ENCODE data around the gene TCOF1. TPM values are rescaled to one million over a fixed set of nuclear protein-coding genes. Genes with fewer than 3 reads are reported as not detected.

The TCOF1 gene
- total and polyA plus RNA-seq, 3 donors from 2014 or later, result 22.9 to 52.8 (median 46.6) TPM

DNA sequence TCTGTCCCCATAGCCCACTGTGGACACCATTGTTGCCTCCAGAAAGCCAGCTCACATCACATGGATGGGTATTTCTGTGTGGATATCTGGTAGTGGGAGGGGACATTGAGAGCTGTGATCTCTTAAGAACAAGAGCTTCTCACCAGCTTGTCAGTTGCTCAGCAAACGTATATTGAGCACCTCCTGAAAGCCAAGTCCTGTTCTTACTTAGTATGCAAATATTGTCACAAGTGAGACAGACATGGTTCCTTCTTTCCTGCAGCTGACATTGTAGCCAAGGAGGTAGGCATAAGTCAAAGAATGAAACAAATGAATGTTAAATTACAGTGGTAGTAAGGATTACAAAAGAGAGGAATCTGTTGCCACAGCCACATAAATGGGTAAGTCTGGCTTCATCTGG lies 3.8 kb downstream of the TCOF1 start:
- Histone ChIP-seq H3K27ac (no peak overlapping the region), H3K4me3 (no peak overlapping the region), H3K9me3 (no peaks in the 10 kb centered on the region), H3K36me3 (ENCODE audit: low read depth, missing control alignments) (no peaks in the 10 kb centered on the region), H3K4me1 (peaks cover 3% of the 10 kb centered on the region), H3K27me3 (no peaks in the 10 kb centered on the region)
- no peak for DNase-seq
- no peak for TF ChIP-seq POLR2A (IDR thresholded peaks at IDR 0.05)
- WGBS, 2 donors, result 86 to 100% methylated on average over 1 of the region's 1 CpG
- intact Hi-C loops (cut with DNase I; ENCODE audit: low total_unique reads), result no loop called here

DNA sequence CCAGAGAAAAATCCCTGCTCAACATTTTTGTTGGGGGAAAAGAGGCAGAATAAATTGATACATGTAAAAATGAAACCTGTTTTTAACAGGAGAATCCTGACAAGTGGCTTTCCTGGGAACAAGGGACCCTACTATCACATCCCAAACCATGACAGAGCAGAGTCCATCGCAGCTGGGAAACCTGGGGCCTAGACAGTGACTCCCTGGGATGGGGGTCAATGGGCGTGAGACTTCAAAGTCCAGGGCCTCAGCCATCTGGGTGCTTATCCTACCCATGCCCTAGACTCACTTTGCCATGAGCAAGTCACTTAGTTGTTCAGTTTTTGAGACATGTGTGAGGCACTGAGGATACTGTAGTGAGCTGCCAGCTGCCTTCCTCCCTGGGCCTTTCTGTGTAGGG lies 5.7 kb downstream of the TCOF1 start:
- no peaks in the 10 kb centered on the region for H3K36me3 ChIP-seq (ENCODE audit: low read depth, missing control alignments)
- intact Hi-C loops (cut with DNase I; ENCODE audit: low total_unique reads), result no loop called here
- TF ChIP-seq POLR2A (IDR thresholded peaks at IDR 0.05), result no peak
- TF ChIP-seq, protein P1, sequence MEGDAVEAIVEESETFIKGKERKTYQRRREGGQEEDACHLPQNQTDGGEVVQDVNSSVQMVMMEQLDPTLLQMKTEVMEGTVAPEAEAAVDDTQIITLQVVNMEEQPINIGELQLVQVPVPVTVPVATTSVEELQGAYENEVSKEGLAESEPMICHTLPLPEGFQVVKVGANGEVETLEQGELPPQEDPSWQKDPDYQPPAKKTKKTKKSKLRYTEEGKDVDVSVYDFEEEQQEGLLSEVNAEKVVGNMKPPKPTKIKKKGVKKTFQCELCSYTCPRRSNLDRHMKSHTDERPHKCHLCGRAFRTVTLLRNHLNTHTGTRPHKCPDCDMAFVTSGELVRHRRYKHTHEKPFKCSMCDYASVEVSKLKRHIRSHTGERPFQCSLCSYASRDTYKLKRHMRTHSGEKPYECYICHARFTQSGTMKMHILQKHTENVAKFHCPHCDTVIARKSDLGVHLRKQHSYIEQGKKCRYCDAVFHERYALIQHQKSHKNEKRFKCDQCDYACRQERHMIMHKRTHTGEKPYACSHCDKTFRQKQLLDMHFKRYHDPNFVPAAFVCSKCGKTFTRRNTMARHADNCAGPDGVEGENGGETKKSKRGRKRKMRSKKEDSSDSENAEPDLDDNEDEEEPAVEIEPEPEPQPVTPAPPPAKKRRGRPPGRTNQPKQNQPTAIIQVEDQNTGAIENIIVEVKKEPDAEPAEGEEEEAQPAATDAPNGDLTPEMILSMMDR (IDR thresholded peaks at IDR 0.05), result no peak

GRCh38 chr5:150364004-150364403 lies 6.5 kb downstream of the TCOF1 start:
- DNase-seq, result no peak
- no peaks in the 10 kb centered on the region for H3K36me3 ChIP-seq (ENCODE audit: low read depth, missing control alignments)
- no peak overlapping the region for H3K27ac ChIP-seq
- no peaks in the 10 kb centered on the region for H3K27me3 ChIP-seq
- intact Hi-C loops (cut with DNase I; ENCODE audit: low total_unique reads), result no loop called here
- H3K4me3 ChIP-seq, result no peak overlapping the region
- H3K9me3 ChIP-seq, result no peaks in the 10 kb centered on the region
- TF ChIP-seq, protein P1 (IDR thresholded peaks at IDR 0.05), result no peak
- TF ChIP-seq POLR2A (IDR thresholded peaks at IDR 0.05), result no peak
- 91 to 93% methylated on average over 9 of the region's 9 CpGs for WGBS, 2 donors
- H3K4me1 ChIP-seq, result no peaks in the 10 kb centered on the region

More for the DNA sequence above, 5.7 kb downstream of the TCOF1 start:
- WGBS, 2 donors, result 98 to 100% methylated on average over 2 of the region's 2 CpGs
- H3K9me3 ChIP-seq, result no peaks in the 10 kb centered on the region
- no peak for DNase-seq
- no peak overlapping the region for H3K4me3 ChIP-seq
- peaks cover 1% of the 10 kb centered on the region for H3K4me1 ChIP-seq
- H3K27me3 ChIP-seq, result no peaks in the 10 kb centered on the region
- H3K27ac ChIP-seq, result no peak overlapping the region

- Histone ChIP-seq H3K9me3 (no peaks in the 10 kb centered on the region), H3K4me1 (no peaks in the 10 kb centered on the region), H3K27ac (no peak overlapping the region), H3K27me3 (no peaks in the 10 kb centered on the region), H3K36me3 (ENCODE audit: low read depth, missing control alignments) (no peaks in the 10 kb centered on the region), H3K4me3 (no peak overlapping the region)
- TF ChIP-seq, protein P1 (IDR thresholded peaks at IDR 0.05), result no peak
- TF ChIP-seq POLR2A (IDR thresholded peaks at IDR 0.05), result no peak
- 74 to 86% methylated on average over 4 of the region's 4 CpGs for WGBS, 2 donors
- DNase-seq, result no peak
- intact Hi-C loops (cut with DNase I; ENCODE audit: low total_unique reads), result no loop called here
Measured at GRCh38 chr5:150368526-150368925, 11.0 kb downstream of the TCOF1 start.

- no peaks in the 10 kb centered on the region for H3K36me3 ChIP-seq (ENCODE audit: low read depth, missing control alignments)
- no peak for TF ChIP-seq POLR2A (IDR thresholded peaks at IDR 0.05)
Measured at GRCh38 chr5:150372639-150373038, 15.1 kb downstream of the TCOF1 start.

DNA sequence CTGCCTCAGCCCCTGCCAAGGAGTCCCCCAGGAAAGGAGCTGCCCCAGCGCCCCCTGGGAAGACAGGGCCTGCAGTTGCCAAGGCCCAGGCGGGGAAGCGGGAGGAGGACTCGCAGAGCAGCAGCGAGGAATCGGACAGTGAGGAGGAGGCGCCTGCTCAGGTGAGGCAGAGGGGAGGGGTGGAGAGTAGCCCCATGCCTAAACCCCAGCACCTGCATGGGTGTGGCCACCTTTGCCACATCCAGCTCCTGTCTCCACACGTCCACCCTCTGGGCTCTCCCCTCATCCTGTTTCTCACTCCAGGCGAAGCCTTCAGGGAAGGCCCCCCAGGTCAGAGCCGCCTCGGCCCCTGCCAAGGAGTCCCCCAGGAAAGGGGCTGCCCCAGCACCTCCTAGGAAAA lies 17.2 kb downstream of the TCOF1 start:
- H3K27me3 ChIP-seq, result no peaks in the 10 kb centered on the region
- intact Hi-C loops (cut with DNase I; ENCODE audit: low total_unique reads), result no loop called here
- H3K4me3 ChIP-seq, result no peak overlapping the region
- TF ChIP-seq POLR2A (IDR thresholded peaks at IDR 0.05), result no peak
- TF ChIP-seq, protein P1 (IDR thresholded peaks at IDR 0.05), result no peak
- WGBS, 2 donors, result 90 to 97% methylated on average over 11 of the region's 11 CpGs
- H3K36me3 ChIP-seq (ENCODE audit: low read depth, missing control alignments), result no peaks in the 10 kb centered on the region
- no peaks in the 10 kb centered on the region for H3K9me3 ChIP-seq
- H3K27ac ChIP-seq, result no peak overlapping the region
- no peak for DNase-seq
- H3K4me1 ChIP-seq, result no peaks in the 10 kb centered on the region

More at GRCh38 chr5:150372639-150373038, 15.1 kb downstream of the TCOF1 start:
- no peak overlapping the region for H3K4me3 ChIP-seq
- intact Hi-C loops (cut with DNase I; ENCODE audit: low total_unique reads), result no loop called here
- H3K4me1 ChIP-seq, result no peaks in the 10 kb centered on the region
- H3K27me3 ChIP-seq, result no peaks in the 10 kb centered on the region
- no peak for DNase-seq
- H3K27ac ChIP-seq, result no peak overlapping the region
- H3K9me3 ChIP-seq, result no peaks in the 10 kb centered on the region
- 91 to 93% methylated on average over 6 of the region's 6 CpGs for WGBS, 2 donors
